Measurements from ENCODE around the gene PPFIBP1.

The PPFIBP1 gene

DNA sequence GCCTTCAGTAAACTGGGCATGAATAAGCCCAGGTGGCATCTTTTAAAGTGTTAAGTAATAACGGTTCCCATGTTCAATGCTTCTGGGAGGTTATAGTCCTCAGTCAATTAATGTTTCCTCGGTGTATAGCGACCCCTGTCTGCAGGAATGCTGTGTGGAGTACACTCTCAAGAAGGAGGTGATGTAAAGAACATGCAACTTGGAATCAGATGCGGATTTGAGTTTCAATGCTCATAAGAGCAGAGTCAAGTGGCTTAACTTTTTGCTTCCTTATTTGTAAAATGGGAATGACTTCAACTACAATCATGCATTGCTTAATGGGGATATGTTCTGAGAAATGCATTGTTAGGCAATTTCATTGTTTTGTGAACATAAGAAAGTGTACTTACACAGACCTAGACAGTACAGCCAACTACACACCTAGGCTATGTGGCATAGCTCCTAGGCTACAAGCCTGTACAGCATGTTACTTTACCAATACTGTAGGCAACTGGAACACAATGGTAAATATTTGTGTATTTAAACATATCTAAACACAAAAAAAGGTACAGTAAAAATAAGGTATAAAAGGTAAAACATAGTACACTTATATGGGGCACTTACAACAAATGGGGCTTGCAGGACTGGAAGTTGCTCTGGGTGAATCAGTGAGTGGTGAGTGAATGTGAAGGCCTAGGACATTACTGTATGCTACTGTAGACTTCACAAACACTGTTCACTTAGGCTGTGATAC is 179.9 kb downstream of the PPFIBP1 start:
- no peaks in the 10 kb centered on the region for H3K27me3 ChIP-seq (ENCODE audit: insufficient read depth, poor library complexity, severe bottlenecking)
- DNase-seq (ENCODE audit: low read depth in 1 of 2, low spot score in 1 of 2) = peak; percentile 67 to 83
- no peak overlapping the region for H3K27ac ChIP-seq (replicated peaks)
- no peak overlapping the region for H3K4me3 ChIP-seq (replicated peaks; ENCODE audit: insufficient read depth, low read length)
- TF ChIP-seq REST (IDR thresholded peaks at IDR 0.05; ENCODE audit: insufficient replicate concordance, low read depth) (no peak), CTCF (IDR thresholded peaks at IDR 0.05; ENCODE audit: insufficient read depth, low read length) (peak; percentile 88)

GRCh38 chr12:27705263-27705662 is 181.3 kb downstream of the PPFIBP1 start:
- no peaks in the 10 kb centered on the region for H3K27me3 ChIP-seq (ENCODE audit: insufficient read depth, poor library complexity, severe bottlenecking)
- no peak for DNase-seq (ENCODE audit: low read depth in 1 of 2, low spot score in 1 of 2)
- H3K27ac ChIP-seq (replicated peaks) = no peak overlapping the region
- H3K4me3 ChIP-seq (replicated peaks; ENCODE audit: insufficient read depth, low read length) = no peak overlapping the region
- no peak for TF ChIP-seq REST (IDR thresholded peaks at IDR 0.05; ENCODE audit: insufficient replicate concordance, low read depth)
- TF ChIP-seq GABPA (IDR thresholded peaks at IDR 0.05; ENCODE audit: low read depth) = no peak
- TF ChIP-seq CTCF (IDR thresholded peaks at IDR 0.05; ENCODE audit: insufficient read depth, low read length) = no peak
- no peak for TF ChIP-seq SPI1 (IDR thresholded peaks at IDR 0.05; ENCODE audit: borderline replicate concordance, low read depth)
- TF ChIP-seq POLR2AphosphoS5 (IDR thresholded peaks at IDR 0.05; ENCODE audit: low read depth) = no peak

GRCh38 chr12:27707216-27707615 is 183.2 kb downstream of the PPFIBP1 start:
- Histone ChIP-seq H3K27ac (replicated peaks) (no peak overlapping the region), H3K4me3 (replicated peaks; ENCODE audit: insufficient read depth, low read length) (no peak overlapping the region), H3K27me3 (ENCODE audit: insufficient read depth, poor library complexity, severe bottlenecking) (no peaks in the 10 kb centered on the region)
- no peak for TF ChIP-seq CTCF (IDR thresholded peaks at IDR 0.05; ENCODE audit: insufficient read depth, low read length)
- no peak for TF ChIP-seq REST (IDR thresholded peaks at IDR 0.05; ENCODE audit: insufficient replicate concordance, low read depth)
- TF ChIP-seq SPI1 (IDR thresholded peaks at IDR 0.05; ENCODE audit: borderline replicate concordance, low read depth) = no peak
- no peak for TF ChIP-seq POLR2AphosphoS5 (IDR thresholded peaks at IDR 0.05; ENCODE audit: low read depth)
- TF ChIP-seq GABPA (IDR thresholded peaks at IDR 0.05; ENCODE audit: low read depth) = no peak
- DNase-seq (ENCODE audit: low read depth in 1 of 2, low spot score in 1 of 2) = no peak
